GM19452 (cell line): ENCODE results near the gene C1QL1.

Experiments used
- ATAC-seq: cut with Tn5 transposase; IDR thresholded peaks from one replicate; pipeline ENCODE4 v1.9.1; 2021; ENCODE audit not compliant: unreplicated experiment

C1QL1 gene

GRCh38 chr17:44989552-44990138, 21.5 kb upstream of the C1QL1 start:
- ATAC-seq = no peak

GRCh38 chr17:44988044-44988942, 20.2 kb upstream of the C1QL1 start:
- no peak for ATAC-seq

GRCh38 chr17:44983563-44983962, 15.5 kb upstream of the C1QL1 start:
- no peak for ATAC-seq

- ATAC-seq = no peak
Measured at GRCh38 chr17:44982113-44982702, 14.1 kb upstream of the C1QL1 start.

GRCh38 chr17:44981221-44981968, 13.3 kb upstream of the C1QL1 start:
- no peak for ATAC-seq

GRCh38 chr17:44979426-44979995, 11.4 kb upstream of the C1QL1 start:
- no peak for ATAC-seq

- ATAC-seq = no peak
Measured at GRCh38 chr17:44978807-44979206, 10.7 kb upstream of the C1QL1 start.

- ATAC-seq = no peak
Measured at GRCh38 chr17:44977814-44978550, 9.9 kb upstream of the C1QL1 start.

- no peak for ATAC-seq
Measured at GRCh38 chr17:44977065-44977464, 9.0 kb upstream of the C1QL1 start.

- no peak for ATAC-seq
Measured at GRCh38 chr17:44976206-44976605, 8.1 kb upstream of the C1QL1 start.

- no peak for ATAC-seq
Measured at GRCh38 chr17:44972953-44973352, 4.8 kb upstream of the C1QL1 start.

- no peak for ATAC-seq
Measured at GRCh38 chr17:44971776-44972483, 3.8 kb upstream of the C1QL1 start.

GRCh38 chr17:44970136-44970741, 2.1 kb upstream of the C1QL1 start:
- no peak for ATAC-seq

GRCh38 chr17:44969144-44969780, 1.2 kb upstream of the C1QL1 start:
- ATAC-seq = no peak

GRCh38 chr17:44967907-44968224, 237 bp downstream of the C1QL1 start:
- no peak for ATAC-seq

- ATAC-seq = no peak
Measured at GRCh38 chr17:44967026-44967906, 837 bp downstream of the C1QL1 start.

- ATAC-seq = no peak
Measured at GRCh38 chr17:44966348-44967025, 1.6 kb downstream of the C1QL1 start.
